SU-DHL-6 (cell line): ENCODE data around the gene HLA-G.

Experiments
- H2AFZ ChIP-seq: fragments of 200-600 bp; sonication (generic); 2 replicates; pipeline ENCODE4 v1.6.1; 2014; ENCODE audit warnings: low read depth, mild to moderate bottlenecking, moderate library complexity, mixed read lengths, antibody characterized with exemption, low read length; ENCODE audit not compliant: severe bottlenecking
- H3F3A ChIP-seq: fragments of 200-600 bp; shearing (Covaris generic); 2 replicates; pipeline ENCODE4 v1.6.0; 2016; ENCODE audit warnings: antibody characterized with exemption, mild to moderate bottlenecking; ENCODE audit not compliant: insufficient read depth
- H3K27ac ChIP-seq: fragments of 200-600 bp; sonication (generic); 2 replicates; pipeline ENCODE4 v1.5.1; 2016; ENCODE audit warnings: low read depth, mild to moderate bottlenecking, low read length, moderate library complexity, mixed read lengths
- H3K27me3 ChIP-seq: fragments of 200-600 bp; sonication (generic), shearing (Covaris generic); 2 replicates; pipeline ENCODE4 v1.6.0; 2014; ENCODE audit warnings: mild to moderate bottlenecking, low read length
- H3K36me3 ChIP-seq: fragments of 200-600 bp; sonication (generic); 2 replicates; pipeline ENCODE4 v1.6.1; 2014; ENCODE audit warnings: mild to moderate bottlenecking, low read length, mixed read lengths
- H3K4me2 ChIP-seq: fragments of 300-600, 200-600 bp; shearing (Covaris generic), sonication (generic); 2 replicates; pipeline ENCODE4 v1.6.0; 2014; ENCODE audit warnings: low read length, low read depth, mild to moderate bottlenecking; ENCODE audit not compliant: poor library complexity, severe bottlenecking
- H3K4me3 ChIP-seq: fragments of 200-600 bp; sonication (generic); 2 replicates; pipeline ENCODE4 v1.5.1; 2014; ENCODE audit warnings: antibody characterized with exemption, low read length, mild to moderate bottlenecking, mixed read lengths; ENCODE audit not compliant: insufficient read depth, poor library complexity, severe bottlenecking
- H3K79me2 ChIP-seq: fragments of 200-600 bp; sonication (generic); 2 replicates; pipeline ENCODE4 v1.6.1; 2014; ENCODE audit warnings: mild to moderate bottlenecking, low read length, moderate library complexity; ENCODE audit not compliant: insufficient read depth
- H3K9ac ChIP-seq: fragments of 200-600 bp; sonication (generic); 2 replicates; pipeline ENCODE4 v1.7.0; 2014; ENCODE audit warnings: mild to moderate bottlenecking, low read length
- H3K9me2 ChIP-seq: fragments of 200-600 bp; sonication (generic); replicated peaks from 2 replicates; pipeline ENCODE4 v1.6.1; 2014; ENCODE audit warnings: low read length; ENCODE audit not compliant: insufficient read depth
- H3K9me3 ChIP-seq: fragments of 200-600 bp; sonication (generic); 2 replicates; pipeline ENCODE4 v1.6.1; 2014; ENCODE audit warnings: low read length, mixed read lengths; ENCODE audit not compliant: insufficient read depth
- H4K20me1 ChIP-seq: fragments of 200-600 bp; sonication (generic); 2 replicates; pipeline ENCODE4 v1.6.1; 2014; ENCODE audit warnings: low read depth, mild to moderate bottlenecking, antibody characterized with exemption, low read length, moderate library complexity, mixed read lengths
- CTCF ChIP-seq: fragments of 200-600 bp; sonication (generic); IDR thresholded peaks from one replicate; pipeline ENCODE4 v1.5.1; 2017; ENCODE audit warnings: antibody characterized with exemption, mild to moderate bottlenecking, low read length, moderate library complexity; ENCODE audit not compliant: insufficient read depth, poor library complexity, severe bottlenecking
- EZH2phosphoT487 ChIP-seq: fragments of 200-600 bp; sonication (generic), shearing (Covaris generic); conservative IDR thresholded peaks from 2 replicates; pipeline ENCODE4 v1.6.1; 2018; ENCODE audit warnings: mild to moderate bottlenecking, antibody characterized with exemption, low read length, moderate library complexity, mixed read lengths

HLA-G gene

GRCh38 chr6:29791162-29791561 is 36.5 kb upstream of the HLA-G start:
- Histone ChIP-seq H3K4me3 (no peak overlapping the region), H2AFZ (no peak overlapping the region), H3K9me2 (no peaks in the 10 kb centered on the region), H4K20me1 (peaks cover 5% of the 10 kb centered on the region; the same call in 1 of the 2 replicates), H3K27ac (no peak overlapping the region), H3K4me2 (no peak overlapping the region), H3F3A (no peaks in the 10 kb centered on the region), H3K79me2 (no peaks in the 10 kb centered on the region), H3K9ac (no peak overlapping the region), H3K36me3 (no peaks in the 10 kb centered on the region), H3K9me3 (peaks cover 8% of the 10 kb centered on the region; the same call in 1 of the 2 replicates), H3K27me3 (no peaks in the 10 kb centered on the region)
- TF ChIP-seq EZH2phosphoT487 (no peak), CTCF (no peak)

- Histone ChIP-seq H3K27ac (no peak overlapping the region), H3K4me3 (no peak overlapping the region), H3F3A (no peaks in the 10 kb centered on the region), H3K79me2 (no peaks in the 10 kb centered on the region), H4K20me1 (peaks cover 5% of the 10 kb centered on the region; the same call in 1 of the 2 replicates), H2AFZ (no peak overlapping the region), H3K36me3 (no peaks in the 10 kb centered on the region), H3K9me3 (peaks cover 8% of the 10 kb centered on the region; the same call in 1 of the 2 replicates), H3K9ac (no peak overlapping the region), H3K9me2 (no peaks in the 10 kb centered on the region), H3K27me3 (no peaks in the 10 kb centered on the region), H3K4me2 (no peak overlapping the region)
- TF ChIP-seq CTCF (no peak), EZH2phosphoT487 (no peak)
These were observed 35.9 kb upstream of the HLA-G start for GRCh38 chr6:29791786-29792122.

GRCh38 chr6:29792123-29793035 is 35.2 kb upstream of the HLA-G start:
- Histone ChIP-seq H3K9ac (no peak overlapping the region), H3K27ac (no peak overlapping the region), H2AFZ (no peak overlapping the region), H3K4me3 (no peak overlapping the region), H4K20me1 (peaks cover 5% of the 10 kb centered on the region; the same call in 1 of the 2 replicates), H3K79me2 (no peaks in the 10 kb centered on the region), H3K36me3 (no peaks in the 10 kb centered on the region), H3K9me2 (no peaks in the 10 kb centered on the region), H3K4me2 (no peak overlapping the region), H3K9me3 (peaks cover 8% of the 10 kb centered on the region; the same call in 1 of the 2 replicates), H3F3A (no peaks in the 10 kb centered on the region), H3K27me3 (no peaks in the 10 kb centered on the region)
- TF ChIP-seq CTCF (no peak), EZH2phosphoT487 (no peak)
